CD4-positive, alpha-beta T cell treated with Interleukin-15 for 4 hours (primary cell): ENCODE measurements around the gene ZNF738.

ENCODE experiments used
- DNase-seq: peaks from one replicate; pipeline ENCODE4 v3.0.0-alpha.2; 2020; ENCODE audit warnings: low spot score

The ZNF738 gene

DNA sequence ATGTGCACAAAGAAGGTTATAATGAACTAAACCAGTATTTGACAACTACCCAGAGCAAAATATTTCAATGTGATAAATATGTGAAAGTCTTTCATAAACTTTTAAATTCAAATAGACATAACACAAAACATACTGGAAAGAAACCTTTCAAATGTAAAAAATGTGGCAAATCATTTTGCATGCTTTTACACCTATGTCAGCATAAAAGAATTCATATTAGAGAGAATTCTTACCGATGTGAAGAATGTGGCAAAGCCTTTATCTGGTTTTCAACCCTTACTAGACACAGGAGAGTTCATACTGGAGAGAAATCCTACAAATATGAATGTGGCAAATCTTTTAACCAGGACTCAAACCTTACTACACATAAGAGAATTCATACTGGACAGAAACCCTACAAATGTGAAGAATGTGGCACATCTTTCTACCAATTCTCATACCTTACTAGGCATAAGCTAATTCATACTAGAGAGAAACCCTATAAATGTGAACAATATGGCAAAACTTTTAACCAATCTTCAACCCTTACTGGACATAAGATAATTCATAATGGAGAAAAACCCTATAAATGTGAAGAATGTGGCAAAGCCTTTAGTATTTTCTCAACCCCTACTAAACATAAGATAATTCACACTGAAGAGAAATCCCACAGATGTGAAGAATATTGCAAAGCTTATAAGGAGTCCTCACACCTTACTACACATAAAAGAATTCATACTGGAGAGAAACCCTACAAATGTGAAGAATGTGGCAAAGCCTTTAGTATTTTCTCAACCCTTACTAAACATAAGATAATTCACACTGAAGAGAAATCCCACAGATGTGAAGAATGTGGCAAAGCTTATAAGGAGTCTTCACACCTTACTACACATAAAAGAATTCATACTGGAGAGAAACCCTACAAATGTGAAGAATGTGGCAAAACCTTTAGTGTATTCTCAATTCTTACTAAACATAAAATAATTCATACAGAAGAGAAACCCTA is 64.5 kb downstream of the ZNF738 start:
- no peak for DNase-seq
